ENCODE results near the gene THEM5.

Gene THEM5

GRCh38 chr1:151839457-151840403, 13.8 kb downstream of the THEM5 start, which contains the start of gene C2CD4D:
Gene C2CD4D, minus strand, starts transcription at chr1:151839820. Its CDS starts 831 bp downstream, at chr1:151838989.
- peak in 1 of 2 donors; percentile 46 for DNase-seq (ENCODE audit: low read depth in 2 of 2)

GRCh38 chr1:151839082-151839412, 14.5 kb downstream of the THEM5 start:
- no peak for DNase-seq (ENCODE audit: low read depth in 2 of 2)

GRCh38 chr1:151838222-151839081, 15.1 kb downstream of the THEM5 start:
- no peak for DNase-seq (ENCODE audit: low read depth in 2 of 2)

DNA sequence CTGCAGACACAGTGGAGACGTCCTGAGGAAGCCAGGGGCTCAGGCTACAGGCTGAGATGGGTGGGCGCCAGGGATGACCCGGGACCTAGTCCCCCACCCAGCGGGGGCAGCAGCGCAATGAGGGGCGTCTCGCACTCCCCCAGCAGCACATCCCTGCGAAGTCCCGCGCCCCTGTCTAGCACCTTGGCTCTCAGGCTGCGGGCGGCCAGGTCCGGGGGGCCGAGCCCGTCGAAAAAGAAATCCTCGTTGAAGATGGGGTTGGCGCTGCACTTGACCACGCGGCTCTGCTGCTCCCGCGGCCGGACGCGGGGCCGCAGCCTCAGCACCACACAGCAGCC, 15.7 kb downstream of the THEM5 start:
- no peak for DNase-seq (ENCODE audit: low read depth in 2 of 2)

GRCh38 chr1:151837197-151837596, 16.3 kb downstream of the THEM5 start:
- DNase-seq (ENCODE audit: low read depth in 2 of 2): no peak

- no peak for DNase-seq (ENCODE audit: low read depth in 2 of 2)
These were observed 17.9 kb downstream of the THEM5 start for GRCh38 chr1:151835596-151835995.

GRCh38 chr1:151834239-151834638, 19.3 kb downstream of the THEM5 start:
- no peak for DNase-seq (ENCODE audit: low read depth in 2 of 2)

DNA sequence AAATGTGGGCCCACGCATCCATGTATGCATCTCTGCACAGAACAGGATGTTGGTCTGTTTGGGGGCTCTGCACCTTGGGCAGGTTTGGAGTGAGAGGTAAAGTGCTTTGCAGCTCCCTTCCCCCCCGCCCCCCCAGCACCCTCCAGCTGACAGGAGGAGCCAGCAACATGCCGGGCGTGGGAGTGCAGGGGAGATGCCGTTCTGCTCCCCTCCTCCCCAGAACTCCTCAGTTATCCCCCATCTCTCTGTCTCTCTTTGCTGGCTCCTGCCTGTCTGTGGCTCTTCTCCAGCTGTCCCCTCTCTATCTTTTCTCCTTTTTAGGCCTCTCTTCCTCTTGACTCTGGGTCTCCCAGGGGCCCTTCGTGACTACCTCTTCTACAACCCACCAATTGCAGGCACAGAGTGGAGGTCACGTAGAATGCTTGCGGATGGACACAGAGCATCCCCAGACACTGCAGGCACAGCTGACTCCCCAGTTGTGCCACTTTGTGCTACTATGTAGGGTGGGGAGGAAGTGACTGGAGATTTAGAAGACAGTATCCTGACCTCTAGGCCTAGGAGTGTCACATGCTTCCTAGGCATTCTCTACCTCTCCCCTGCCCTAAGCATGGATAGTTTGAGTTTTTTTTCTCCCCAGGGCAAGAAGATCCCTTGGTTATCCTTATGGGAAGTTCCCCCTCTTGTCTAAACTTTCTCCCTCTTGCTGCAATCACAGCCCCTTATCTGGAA, 20.2 kb downstream of the THEM5 start:
- no peak for DNase-seq (ENCODE audit: low read depth in 2 of 2)

GRCh38 chr1:151832318-151832980, 21.1 kb downstream of the THEM5 start:
- DNase-seq (ENCODE audit: low read depth in 2 of 2): no peak

- no peak for DNase-seq (ENCODE audit: low read depth in 2 of 2)
These were observed 21.9 kb downstream of the THEM5 start, which contains the start of gene RORC for GRCh38 chr1:151831605-151832004. Gene RORC, minus strand, starts transcription at chr1:151831802. Its CDS starts 38 bp downstream, at chr1:151831764.

GRCh38 chr1:151831256-151831591, 22.3 kb downstream of the THEM5 start:
- DNase-seq (ENCODE audit: low read depth in 2 of 2): no peak

DNA sequence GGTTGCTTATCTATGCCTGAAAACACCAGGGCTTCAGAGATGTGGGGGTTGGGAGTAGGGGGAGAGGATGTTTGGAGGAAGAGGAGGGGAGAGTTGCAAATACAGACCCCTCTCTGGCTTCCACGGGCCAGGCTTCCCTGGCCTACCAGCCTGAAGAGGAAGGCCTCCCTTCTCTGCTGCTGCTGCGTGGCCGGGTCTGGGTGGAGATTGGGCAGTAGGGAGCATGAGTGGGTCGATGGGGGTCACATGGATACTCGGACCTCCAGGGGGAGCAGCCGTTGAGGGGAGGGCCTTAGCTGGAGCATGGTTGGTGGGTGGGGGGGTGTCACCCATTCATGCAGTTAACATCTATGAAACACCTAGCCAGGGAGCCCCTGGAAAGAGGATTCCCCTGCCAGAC, 23.5 kb downstream of the THEM5 start:
- no peak for DNase-seq (ENCODE audit: low read depth in 2 of 2)

DNA sequence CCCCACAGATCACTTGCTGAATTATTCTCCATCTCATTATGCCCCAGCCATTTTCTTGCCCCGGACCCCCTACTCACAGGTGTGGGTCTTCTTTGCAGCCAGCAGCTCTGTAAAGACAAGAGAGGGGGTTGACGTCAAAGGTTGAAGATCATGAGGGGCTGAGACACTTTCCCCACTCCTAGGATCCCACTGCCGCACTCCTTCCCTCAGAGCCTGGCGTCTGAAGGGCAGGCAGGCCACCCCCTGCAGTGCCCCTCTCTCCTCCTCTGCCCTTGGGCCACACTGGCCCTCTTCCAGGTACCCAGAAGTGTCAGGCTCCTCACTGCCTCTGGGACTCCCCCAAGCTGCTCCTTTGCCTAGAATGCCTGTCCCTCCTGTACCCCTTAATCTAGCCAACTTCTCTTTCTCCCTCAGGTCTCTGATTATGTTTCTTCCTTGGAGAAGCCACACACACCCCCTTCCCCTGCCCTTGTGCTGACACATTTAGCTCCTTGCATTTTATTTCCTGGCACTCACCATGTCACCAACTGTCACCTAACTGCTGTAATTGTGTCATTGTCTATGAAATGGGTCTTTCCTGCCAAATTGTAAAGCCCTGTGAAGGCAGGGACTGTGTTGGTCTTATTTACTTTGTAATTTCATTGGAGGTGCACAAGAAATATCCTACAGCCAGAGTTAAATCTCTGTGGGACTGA, 24.0 kb downstream of the THEM5 start:
- DNase-seq (ENCODE audit: low read depth in 2 of 2): no peak

DNA sequence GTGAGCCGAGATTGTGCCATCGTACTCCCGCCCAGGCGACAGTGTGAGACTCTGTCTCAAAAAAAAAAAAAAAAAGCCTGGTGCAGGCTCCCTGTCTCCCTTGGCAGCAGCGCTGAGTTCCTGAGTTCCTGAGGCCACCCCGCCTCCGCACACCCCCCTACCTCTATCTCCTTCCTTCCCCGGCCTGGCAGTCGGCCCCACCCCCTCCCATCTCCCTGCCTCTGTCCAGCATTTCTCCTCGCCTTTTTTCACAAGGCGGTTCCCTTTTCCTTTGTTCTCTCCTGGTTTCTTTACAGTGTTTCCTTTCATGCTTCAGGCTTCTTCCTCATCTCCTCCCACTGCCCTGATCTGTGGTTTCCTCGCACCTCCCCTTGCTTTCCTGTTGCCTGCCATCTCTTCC, 24.6 kb downstream of the THEM5 start:
- DNase-seq (ENCODE audit: low read depth in 2 of 2): no peak

- DNase-seq (ENCODE audit: low read depth in 2 of 2): no peak
These were observed 25.7 kb downstream of the THEM5 start for GRCh38 chr1:151827853-151828252.

GRCh38 chr1:151825751-151826660, 27.5 kb downstream of the THEM5 start:
- DNase-seq (ENCODE audit: low read depth in 2 of 2): no peak

GRCh38 chr1:151825204-151825603, 28.3 kb downstream of the THEM5 start:
- no peak for DNase-seq (ENCODE audit: low read depth in 2 of 2)

DNA sequence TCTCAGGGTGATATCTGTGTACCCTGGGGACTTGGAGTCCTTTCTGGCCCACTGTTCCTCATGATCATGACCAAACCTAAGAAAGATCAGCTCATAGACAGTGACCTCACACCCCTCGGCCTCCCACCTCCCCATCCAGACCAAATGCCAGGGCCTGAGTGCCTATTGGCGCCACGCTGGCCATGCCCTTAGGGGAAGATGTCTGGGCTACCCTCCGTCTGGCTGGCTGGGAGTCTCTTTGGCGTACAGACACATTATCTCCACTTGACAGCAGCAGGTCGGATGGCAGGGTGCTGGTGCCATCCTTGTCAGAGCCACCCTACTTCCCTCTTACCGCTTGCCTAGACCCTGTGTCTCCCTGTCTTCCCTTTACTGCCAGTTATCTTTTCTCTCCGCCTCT, 30.3 kb downstream of the THEM5 start:
- no peak for DNase-seq (ENCODE audit: low read depth in 2 of 2)

DNA sequence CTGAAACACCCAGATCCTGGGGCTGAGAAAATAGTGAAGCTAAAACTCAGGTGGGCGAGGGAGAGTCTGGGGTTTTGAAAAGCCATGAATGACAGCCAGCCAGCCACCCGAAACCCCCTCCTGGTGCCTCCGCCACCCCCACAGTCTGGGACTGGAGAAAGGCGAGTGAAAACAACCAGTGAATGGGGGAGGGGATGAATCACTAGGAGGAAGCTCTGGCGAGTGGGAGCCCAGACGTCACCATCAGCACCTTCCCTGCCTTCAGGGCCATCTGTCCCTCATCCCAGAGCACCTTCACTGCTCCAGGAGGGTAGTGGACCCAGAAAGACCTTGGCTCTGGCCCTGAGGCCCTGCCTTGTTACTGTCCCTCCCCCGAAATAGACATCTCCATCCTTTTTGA, 31.1 kb downstream of the THEM5 start:
- DNase-seq (ENCODE audit: low read depth in 2 of 2): peak in 1 of 2 donors; percentile 45

DNA sequence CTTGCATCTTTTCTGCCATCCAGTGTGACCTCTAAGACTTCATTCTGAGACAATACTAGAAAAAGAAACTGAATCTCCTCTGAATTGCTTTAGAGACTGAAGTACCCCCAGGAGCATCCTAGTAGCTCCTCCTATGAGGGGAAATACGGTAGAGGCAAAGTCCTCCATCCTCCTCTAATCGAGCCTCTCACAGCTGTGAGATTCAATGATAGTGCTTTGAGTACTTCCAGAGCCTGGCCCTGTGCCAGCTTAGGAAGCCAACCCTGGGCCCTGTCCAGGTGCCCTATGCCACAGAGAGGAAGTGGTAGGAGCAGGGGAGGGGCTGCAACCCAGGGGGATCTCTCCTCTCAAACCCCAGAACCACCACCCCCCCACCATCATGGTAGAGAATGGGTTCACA, 32.6 kb downstream of the THEM5 start:
- no peak for DNase-seq (ENCODE audit: low read depth in 2 of 2)
